Skin of body (tissue), 2 donors: ENCODE data around the gene SSBP3. TPM values are rescaled to one million over a fixed set of nuclear protein-coding genes. Genes with fewer than 3 reads are reported as not detected.
"Not testable (repeated sequence)": the region's sequence is repeated elsewhere in the genome, so short reads cannot be mapped to it uniquely, and the experiment has no call there.

Source experiments
- DNase-seq: peaks from one replicate; lab custom pipeline; 2025; lab: John Stamatoyannopoulos, UW
- total RNA-seq: library from RNA; depleted of rRNA; stranded (reverse); fragments of >200 nt; gene quantifications from one replicate; pipeline ENCODE4 v1.2.3, GENCODE V29; 2014

Gene SSBP3
- total RNA-seq, 1 donor from 2014 or later: 21.7 TPM

GRCh38 chr1:54224233-54224632, 182.0 kb downstream of the SSBP3 start:
- no peak for DNase-seq

GRCh38 chr1:54223441-54224202, 182.6 kb downstream of the SSBP3 start:
- DNase-seq: no peak

DNA sequence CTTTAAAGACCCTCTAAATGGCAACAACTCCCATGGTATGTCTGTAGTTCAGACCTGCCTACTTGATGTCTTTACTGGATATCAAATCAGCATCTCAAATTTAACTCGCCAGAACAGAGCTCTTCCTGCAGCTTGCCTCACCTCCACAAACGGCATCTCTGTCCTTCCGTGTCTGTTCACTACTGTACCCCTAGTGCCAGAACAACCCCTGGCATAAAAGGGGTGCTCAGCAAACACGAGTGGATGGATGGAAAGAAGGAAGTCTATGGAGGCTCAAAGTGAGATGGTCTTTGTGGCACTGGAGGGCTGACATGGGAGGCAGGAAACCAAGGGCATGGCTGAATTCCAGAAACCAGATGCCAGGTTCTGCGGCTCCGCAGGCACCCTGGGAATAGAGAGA, 183.5 kb downstream of the SSBP3 start:
- no peak for DNase-seq

GRCh38 chr1:54221867-54222484, 184.2 kb downstream of the SSBP3 start:
- DNase-seq: no peak

- no peak for DNase-seq
These were observed 184.9 kb downstream of the SSBP3 start for GRCh38 chr1:54221113-54221834.

GRCh38 chr1:54220004-54220811, 186.0 kb downstream of the SSBP3 start:
- DNase-seq: no peak

GRCh38 chr1:54219688-54220003, 186.5 kb downstream of the SSBP3 start:
- no peak for DNase-seq

GRCh38 chr1:54218883-54219687, 187.1 kb downstream of the SSBP3 start:
- DNase-seq: no peak

DNA sequence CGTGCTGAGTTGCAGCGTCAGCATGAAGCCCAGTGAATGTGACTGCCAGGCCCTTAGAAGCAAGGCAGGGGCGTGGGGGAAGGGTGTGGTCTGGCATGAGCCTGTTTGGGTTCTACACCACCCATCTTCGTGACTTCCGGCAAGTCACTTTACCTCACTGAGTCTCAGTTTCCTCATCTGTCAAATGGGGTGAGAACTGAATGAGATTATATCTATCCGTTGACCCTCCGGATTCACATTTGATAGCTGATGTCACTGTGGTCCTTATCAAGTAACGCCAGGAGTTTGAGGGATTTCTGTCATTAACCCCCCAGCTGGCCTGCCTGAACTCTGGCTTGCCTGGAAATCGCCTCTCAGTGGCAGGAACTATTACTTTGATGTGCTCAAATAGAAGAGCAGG, 190.7 kb downstream of the SSBP3 start:
- DNase-seq: no peak

DNA sequence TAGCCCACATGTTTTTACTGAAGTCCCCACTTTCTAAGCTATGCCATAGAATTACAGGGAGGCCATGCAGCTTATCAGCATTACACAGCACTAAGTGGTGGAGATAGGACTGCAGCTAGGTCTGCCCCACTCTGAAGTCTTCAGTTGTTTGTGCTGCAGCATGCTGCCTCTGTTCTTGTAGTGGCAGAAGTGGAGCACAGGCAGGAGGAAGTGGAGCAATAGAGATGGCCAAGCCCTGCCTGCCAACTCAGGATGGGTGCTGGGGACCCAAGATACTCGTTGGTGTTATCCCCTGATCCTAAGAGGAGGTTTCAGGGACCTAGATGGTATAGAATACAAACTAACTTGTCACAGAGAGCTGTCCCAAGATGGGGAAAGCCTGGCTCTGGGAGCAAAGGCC, 193.3 kb downstream of the SSBP3 start:
- no peak for DNase-seq

DNA sequence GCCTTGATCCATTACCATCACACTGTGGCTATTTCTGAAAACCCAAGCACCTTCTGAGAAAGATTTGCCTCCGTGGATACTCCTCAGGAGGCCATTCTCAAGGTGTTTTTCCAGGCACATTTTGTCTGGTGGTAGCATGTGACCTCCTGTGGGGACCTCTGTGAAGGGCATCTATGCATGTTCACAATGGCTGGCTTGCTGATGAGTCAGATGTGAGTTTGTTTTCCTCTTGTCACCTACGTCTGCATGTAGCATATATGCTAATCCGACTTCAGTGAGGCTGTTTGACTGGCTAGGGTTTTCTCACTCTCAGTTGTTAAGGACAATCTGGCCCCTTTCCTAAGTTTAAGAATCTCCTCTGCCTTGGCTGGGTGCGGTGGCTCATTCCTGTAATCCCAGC, 198.3 kb downstream of the SSBP3 start:
- DNase-seq: not testable (repeated sequence)

GRCh38 chr1:54207287-54207686, 198.9 kb downstream of the SSBP3 start:
- no peak for DNase-seq

GRCh38 chr1:54204199-54204598, 202.0 kb downstream of the SSBP3 start:
- DNase-seq: no peak

DNA sequence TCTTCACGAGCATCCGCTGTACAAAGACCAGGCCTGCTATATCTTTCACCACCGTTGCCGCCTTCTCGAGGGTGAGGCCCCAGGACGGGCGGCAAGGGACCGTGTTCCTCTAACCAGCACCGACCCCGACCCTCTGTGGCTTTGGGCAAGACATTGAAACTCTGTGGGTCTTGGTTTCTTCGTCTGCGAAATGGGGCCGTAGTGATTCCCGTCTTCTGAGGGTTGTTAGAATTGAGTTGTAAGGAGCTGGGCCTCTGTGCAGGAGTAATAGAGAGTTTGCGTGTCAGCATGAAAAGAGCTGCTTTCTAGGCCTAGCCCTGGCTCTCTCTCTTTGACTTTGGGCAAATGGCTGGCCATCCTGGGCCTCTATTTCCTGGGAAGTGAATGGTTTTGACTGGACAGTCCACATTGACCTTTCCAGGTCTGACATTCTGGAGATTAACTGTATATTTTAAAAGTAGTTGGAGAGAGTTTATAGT, 205.6 kb downstream of the SSBP3 start:
- DNase-seq: no peak

GRCh38 chr1:54199765-54200518, 206.3 kb downstream of the SSBP3 start, which contains the start of the genes CYB5RL and MRPL37:
Gene CYB5RL, minus strand, starts transcription at chr1:54200030. Its CDS starts 4,414 bp downstream, at chr1:54195616.
Gene MRPL37, plus strand, starts transcription at chr1:54200167. Its CDS starts 77 bp downstream, at chr1:54200244.
- peak; percentile 94 for DNase-seq

GRCh38 chr1:54199151-54199764, 206.9 kb downstream of the SSBP3 start:
- DNase-seq: no peak

- no peak for DNase-seq
These were observed 212.7 kb downstream of the SSBP3 start for GRCh38 chr1:54193453-54193852.

DNA sequence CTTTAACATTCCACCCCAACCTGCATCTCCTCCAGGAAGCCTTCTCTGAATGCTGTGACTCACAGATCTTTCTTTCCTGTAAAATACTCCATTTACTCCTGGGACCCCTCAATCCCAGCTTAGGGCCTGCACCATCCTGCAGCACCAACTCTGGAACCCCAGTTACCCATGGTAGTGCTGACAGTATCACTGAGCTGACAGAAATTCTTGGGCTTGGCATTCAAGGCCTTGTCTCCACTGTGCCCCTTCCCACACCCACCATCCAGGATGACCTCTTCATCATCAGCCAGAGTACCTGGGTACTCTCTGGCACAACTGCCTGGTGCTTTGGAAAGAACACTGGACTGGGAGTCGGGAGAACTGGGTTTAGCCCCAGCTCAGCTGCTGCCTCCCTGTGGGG, 214.7 kb downstream of the SSBP3 start:
- no peak for DNase-seq

DNA sequence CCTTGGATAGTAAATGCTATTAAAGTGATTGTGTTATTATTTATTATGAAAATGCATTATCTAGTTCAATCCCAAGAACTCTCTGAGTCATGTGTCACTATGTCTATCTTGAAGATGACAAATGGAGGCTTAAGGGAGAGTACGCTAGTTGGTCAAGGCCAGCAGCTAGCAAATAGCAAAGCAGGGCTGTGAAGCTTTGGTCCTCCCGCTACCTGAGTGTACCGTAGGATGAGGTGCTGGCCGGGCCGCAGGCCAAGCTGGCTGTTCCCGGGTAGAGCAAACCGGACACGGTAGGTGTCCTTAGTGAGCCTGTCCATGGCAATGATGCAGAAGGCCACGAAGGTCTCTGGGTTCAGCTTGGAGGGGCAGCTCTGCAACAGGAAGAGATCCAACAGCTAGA, 215.7 kb downstream of the SSBP3 start:
- no peak for DNase-seq
